Cortex of kidney (tissue), 1 donor: ENCODE results near the gene HPSE2.

Experiments
- DNase-seq: peaks from one replicate; lab custom pipeline; 2025; lab: John Stamatoyannopoulos, UW

HPSE2 gene

GRCh38 chr10:98620503-98620902 lies 615.1 kb downstream of the HPSE2 start:
- no peak for DNase-seq

GRCh38 chr10:98619446-98619845 lies 616.2 kb downstream of the HPSE2 start:
- DNase-seq: no peak

GRCh38 chr10:98617906-98618520 lies 617.6 kb downstream of the HPSE2 start:
- no peak for DNase-seq

GRCh38 chr10:98613446-98613845 lies 622.2 kb downstream of the HPSE2 start:
- no peak for DNase-seq

GRCh38 chr10:98611436-98611835 lies 624.2 kb downstream of the HPSE2 start:
- DNase-seq: no peak

- DNase-seq: no peak
These were observed 624.8 kb downstream of the HPSE2 start for GRCh38 chr10:98610836-98611235.

GRCh38 chr10:98610301-98610700 lies 625.4 kb downstream of the HPSE2 start:
- DNase-seq: no peak

GRCh38 chr10:98609265-98609664 lies 626.4 kb downstream of the HPSE2 start:
- DNase-seq: no peak

GRCh38 chr10:98608411-98608810 lies 627.2 kb downstream of the HPSE2 start:
- DNase-seq: no peak

GRCh38 chr10:98602224-98602623 lies 633.4 kb downstream of the HPSE2 start:
- DNase-seq: no peak

- DNase-seq: no peak
These were observed 636.5 kb downstream of the HPSE2 start for GRCh38 chr10:98599032-98599610.

- DNase-seq: no peak
These were observed 639.2 kb downstream of the HPSE2 start for GRCh38 chr10:98596404-98596803.

- DNase-seq: no peak
These were observed 646.0 kb downstream of the HPSE2 start for GRCh38 chr10:98589691-98590090.

- no peak for DNase-seq
These were observed 646.6 kb downstream of the HPSE2 start for GRCh38 chr10:98589007-98589406.

GRCh38 chr10:98587156-98587837 lies 648.4 kb downstream of the HPSE2 start:
- DNase-seq: no peak

- no peak for DNase-seq
These were observed 649.6 kb downstream of the HPSE2 start for GRCh38 chr10:98586096-98586495.

GRCh38 chr10:98582363-98582762 lies 653.3 kb downstream of the HPSE2 start:
- DNase-seq: no peak

- DNase-seq: no peak
These were observed 658.1 kb downstream of the HPSE2 start for GRCh38 chr10:98577578-98577977.

GRCh38 chr10:98577168-98577567 lies 658.5 kb downstream of the HPSE2 start:
- DNase-seq: no peak

- DNase-seq: no peak
These were observed 659.6 kb downstream of the HPSE2 start for GRCh38 chr10:98576096-98576495.

GRCh38 chr10:98572594-98572993 lies 663.1 kb downstream of the HPSE2 start:
- no peak for DNase-seq

GRCh38 chr10:98570834-98571233 lies 664.8 kb downstream of the HPSE2 start:
- no peak for DNase-seq

- no peak for DNase-seq
These were observed 665.8 kb downstream of the HPSE2 start for GRCh38 chr10:98569853-98570252.

- DNase-seq: no peak
These were observed 667.1 kb downstream of the HPSE2 start for GRCh38 chr10:98568551-98568950.
